HepG2 (cell line): ENCODE data around the gene IL17RC. TPM values are rescaled to one million over a fixed set of nuclear protein-coding genes. Genes with fewer than 3 reads are reported as not detected.

Experiments
- FOXC1 ChIP-seq: sonication (generic); formaldehyde crosslinking; IDR thresholded peaks from 2 replicates; pipeline ENCODE4 v1.8.0; 2022; ENCODE audit warnings: mild to moderate bottlenecking, missing genetic modification reagents, borderline replicate concordance
- KDM5B ChIP-seq: sonication (generic); formaldehyde crosslinking; IDR thresholded peaks from 2 replicates; pipeline ENCODE4 v1.4.0; 2020; ENCODE audit warnings: missing genetic modification reagents, mild to moderate bottlenecking, borderline replicate concordance
- MATR3 ChIP-seq: sonication (generic); formaldehyde crosslinking; IDR thresholded peaks from 2 replicates; pipeline ENCODE4 v1.4.0; 2020; ENCODE audit warnings: missing genetic modification reagents
- SAFB2 ChIP-seq: sonication (generic); formaldehyde crosslinking; IDR thresholded peaks from 2 replicates; pipeline ENCODE4 v1.5.1; 2020; ENCODE audit warnings: missing genetic modification reagents, low read depth, mild to moderate bottlenecking, borderline replicate concordance
- SMARCE1 ChIP-seq: fragments of 450-650 bp; IDR thresholded peaks from 2 replicates; pipeline ENCODE4 v1.6.1; 2017; ENCODE audit warnings: borderline replicate concordance
- SRSF9 ChIP-seq: fragments of 200-400 bp; formaldehyde crosslinking; IDR thresholded peaks from 2 replicates; pipeline ENCODE4 v1.6.1; 2018; ENCODE audit warnings: borderline replicate concordance, mild to moderate bottlenecking, low read depth, low read length; ENCODE audit not compliant: insufficient read depth, poor library complexity, severe bottlenecking
- ZBTB42 ChIP-seq: sonication (generic); formaldehyde crosslinking; IDR thresholded peaks from 2 replicates; pipeline ENCODE4 v1.5.0; 2020; ENCODE audit warnings: mild to moderate bottlenecking, missing genetic modification reagents
- polyA plus RNA-seq, 8 experiments: library from polyadenylated mRNA; depleted of rRNA in 3 of 8; stranded (reverse) in 7 of 8; unstranded in 1 of 8; fragments of >200 nt; fragmentation: Illumina TruSeq in 4 of 8; extraction: Trizol in 4 of 8; gene quantifications; 2 replicates each; pipeline versions ENCODE4 v1.2.1 to v1.2.3, GENCODE V29; 2011 to 2016; ENCODE audit warnings: low read depth in 4 of 8, missing spikeins in 1 of 8, mixed read lengths in 1 of 8; ENCODE audit not compliant: insufficient read depth in 1 of 8
- total RNA-seq, 5 experiments: library from RNA; depleted of rRNA; stranded (reverse); fragments of >200 nt; fragmentation: Illumina TruSeq; extraction: Trizol; gene quantifications; 2 replicates each; pipeline ENCODE4 v1.2.3, GENCODE V29; 2016; ENCODE audit warnings: low read depth in 1 of 5
- TF ChIP-seq, protein P1 (sequence below): sonication (generic); formaldehyde crosslinking; IDR thresholded peaks from 2 replicates; pipeline ENCODE4 v1.8.1; 2023; ENCODE audit warnings: mild to moderate bottlenecking, moderate library complexity, missing genetic modification reagents
- TF ChIP-seq, protein P2 (sequence below): sonication (generic); formaldehyde crosslinking; IDR thresholded peaks from 2 replicates; pipeline ENCODE4 v1.4.0; 2020; ENCODE audit warnings: missing genetic modification reagents, borderline replicate concordance
- TF ChIP-seq, protein P3 (sequence below): sonication (generic); formaldehyde crosslinking; IDR thresholded peaks from 2 replicates; pipeline ENCODE4 v1.4.0; 2020; ENCODE audit warnings: missing genetic modification reagents, borderline replicate concordance
- TF ChIP-seq, protein P4 (sequence below): sonication (generic); formaldehyde crosslinking; IDR thresholded peaks from 2 replicates; pipeline ENCODE4 v1.4.0; 2020; ENCODE audit warnings: missing genetic modification reagents
- TF ChIP-seq, protein P5 (sequence below): IDR thresholded peaks from 2 replicates; pipeline ENCODE4 v1.6.1; 2016; ENCODE audit warnings: low read depth
- TF ChIP-seq, protein P6 (sequence below): sonication (generic); formaldehyde crosslinking; IDR thresholded peaks from 2 replicates; pipeline ENCODE4 v1.4.0; 2020; ENCODE audit warnings: mild to moderate bottlenecking, missing genetic modification reagents

Gene IL17RC
- total and polyA plus RNA-seq, 2 of the 13 experiments (the other 11 are each of a cell fraction or from before 2014, with no cell fraction given) = 20.7 to 24.0 TPM

DNA sequence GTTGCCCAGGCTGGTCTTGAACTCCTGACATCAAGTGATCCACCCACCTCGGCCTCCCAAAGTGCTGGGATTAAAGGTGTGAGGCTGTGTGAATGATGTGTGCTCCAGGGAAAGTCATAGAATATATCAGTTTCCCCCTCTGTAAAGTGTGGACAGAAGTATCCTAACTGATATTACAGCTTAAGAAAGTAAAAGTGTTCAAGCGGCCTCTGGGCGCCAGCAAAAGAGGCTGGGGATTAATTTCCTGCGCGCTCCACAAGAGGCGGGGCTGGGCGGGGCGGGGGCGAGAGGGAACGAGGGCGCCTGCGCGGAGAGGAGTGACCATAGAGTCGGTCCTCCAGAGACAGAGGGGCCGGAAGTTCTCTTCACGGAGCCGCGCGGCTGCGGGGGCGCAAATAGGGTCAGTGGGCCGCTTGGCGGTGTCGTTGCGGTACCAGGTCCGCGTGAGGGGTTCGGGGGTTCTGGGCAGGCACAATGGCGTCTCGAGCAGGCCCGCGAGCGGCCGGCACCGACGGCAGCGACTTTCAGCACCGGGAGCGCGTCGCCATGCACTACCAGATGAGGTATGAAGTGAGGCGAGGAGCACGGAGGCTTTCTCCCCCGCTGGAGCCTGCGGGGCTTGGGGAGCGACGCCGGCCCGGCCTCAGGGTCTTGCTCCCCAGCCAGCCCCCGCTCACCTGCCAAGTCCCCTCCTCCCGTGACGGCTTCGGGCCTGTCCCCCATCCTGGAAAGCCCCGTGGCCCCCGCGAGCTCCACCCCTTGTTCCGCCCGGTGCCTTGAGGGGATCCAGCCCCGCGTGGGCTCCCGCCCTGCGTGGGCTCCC, 26.4 kb upstream of the IL17RC start, which contains the start of gene JAGN1 (continued):
- TF ChIP-seq, protein P1, sequence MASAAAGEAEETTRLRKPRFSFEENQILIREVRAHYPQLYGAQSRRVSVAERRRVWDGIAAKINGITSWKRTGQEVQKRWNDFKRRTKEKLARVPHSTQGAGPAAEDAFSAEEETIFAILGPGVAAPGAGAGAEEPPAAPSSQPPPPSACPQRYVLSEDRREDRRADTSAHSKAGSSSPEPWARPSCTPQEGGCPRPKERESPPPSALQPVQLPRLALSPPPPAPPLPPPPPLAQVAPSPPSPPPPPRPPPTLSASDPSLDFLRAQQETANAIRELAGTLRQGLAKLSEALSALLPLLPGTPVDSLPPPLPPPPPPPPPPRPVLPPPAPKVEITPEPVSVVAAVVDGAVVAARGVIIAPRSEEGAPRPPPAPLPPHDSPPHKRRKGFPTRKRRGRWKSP (CRISPR knock-in tag) = peak; percentile 86
- TF ChIP-seq SRSF9 (no peak), FOXC1 (CRISPR knock-in tag) (peak; percentile 79), SMARCE1 (no peak), MATR3 (CRISPR knock-in tag) (no peak), KDM5B (peak; percentile 97), ZBTB42 (CRISPR knock-in tag) (no peak; the same call in 1 of the 2 replicates), SAFB2 (CRISPR knock-in tag) (no peak; the same call in 1 of the 2 replicates)
- TF ChIP-seq, protein P2, sequence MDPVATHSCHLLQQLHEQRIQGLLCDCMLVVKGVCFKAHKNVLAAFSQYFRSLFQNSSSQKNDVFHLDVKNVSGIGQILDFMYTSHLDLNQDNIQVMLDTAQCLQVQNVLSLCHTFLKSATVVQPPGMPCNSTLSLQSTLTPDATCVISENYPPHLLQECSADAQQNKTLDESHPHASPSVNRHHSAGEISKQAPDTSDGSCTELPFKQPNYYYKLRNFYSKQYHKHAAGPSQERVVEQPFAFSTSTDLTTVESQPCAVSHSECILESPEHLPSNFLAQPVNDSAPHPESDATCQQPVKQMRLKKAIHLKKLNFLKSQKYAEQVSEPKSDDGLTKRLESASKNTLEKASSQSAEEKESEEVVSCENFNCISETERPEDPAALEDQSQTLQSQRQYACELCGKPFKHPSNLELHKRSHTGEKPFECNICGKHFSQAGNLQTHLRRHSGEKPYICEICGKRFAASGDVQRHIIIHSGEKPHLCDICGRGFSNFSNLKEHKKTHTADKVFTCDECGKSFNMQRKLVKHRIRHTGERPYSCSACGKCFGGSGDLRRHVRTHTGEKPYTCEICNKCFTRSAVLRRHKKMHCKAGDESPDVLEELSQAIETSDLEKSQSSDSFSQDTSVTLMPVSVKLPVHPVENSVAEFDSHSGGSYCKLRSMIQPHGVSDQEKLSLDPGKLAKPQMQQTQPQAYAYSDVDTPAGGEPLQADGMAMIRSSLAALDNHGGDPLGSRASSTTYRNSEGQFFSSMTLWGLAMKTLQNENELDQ (CRISPR knock-in tag) = no peak
- TF ChIP-seq, protein P3, sequence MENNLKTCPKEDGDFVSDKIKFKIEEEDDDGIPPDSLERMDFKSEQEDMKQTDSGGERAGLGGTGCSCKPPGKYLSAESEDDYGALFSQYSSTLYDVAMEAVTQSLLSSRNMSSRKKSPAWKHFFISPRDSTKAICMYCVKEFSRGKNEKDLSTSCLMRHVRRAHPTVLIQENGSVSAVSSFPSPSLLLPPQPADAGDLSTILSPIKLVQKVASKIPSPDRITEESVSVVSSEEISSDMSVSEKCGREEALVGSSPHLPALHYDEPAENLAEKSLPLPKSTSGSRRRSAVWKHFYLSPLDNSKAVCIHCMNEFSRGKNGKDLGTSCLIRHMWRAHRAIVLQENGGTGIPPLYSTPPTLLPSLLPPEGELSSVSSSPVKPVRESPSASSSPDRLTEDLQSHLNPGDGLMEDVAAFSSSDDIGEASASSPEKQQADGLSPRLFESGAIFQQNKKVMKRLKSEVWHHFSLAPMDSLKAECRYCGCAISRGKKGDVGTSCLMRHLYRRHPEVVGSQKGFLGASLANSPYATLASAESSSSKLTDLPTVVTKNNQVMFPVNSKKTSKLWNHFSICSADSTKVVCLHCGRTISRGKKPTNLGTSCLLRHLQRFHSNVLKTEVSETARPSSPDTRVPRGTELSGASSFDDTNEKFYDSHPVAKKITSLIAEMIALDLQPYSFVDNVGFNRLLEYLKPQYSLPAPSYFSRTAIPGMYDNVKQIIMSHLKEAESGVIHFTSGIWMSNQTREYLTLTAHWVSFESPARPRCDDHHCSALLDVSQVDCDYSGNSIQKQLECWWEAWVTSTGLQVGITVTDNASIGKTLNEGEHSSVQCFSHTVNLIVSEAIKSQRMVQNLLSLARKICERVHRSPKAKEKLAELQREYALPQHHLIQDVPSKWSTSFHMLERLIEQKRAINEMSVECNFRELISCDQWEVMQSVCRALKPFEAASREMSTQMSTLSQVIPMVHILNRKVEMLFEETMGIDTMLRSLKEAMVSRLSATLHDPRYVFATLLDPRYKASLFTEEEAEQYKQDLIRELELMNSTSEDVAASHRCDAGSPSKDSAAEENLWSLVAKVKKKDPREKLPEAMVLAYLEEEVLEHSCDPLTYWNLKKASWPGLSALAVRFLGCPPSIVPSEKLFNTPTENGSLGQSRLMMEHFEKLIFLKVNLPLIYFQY (CRISPR knock-in tag) = peak; percentile 100
- TF ChIP-seq, protein P4, sequence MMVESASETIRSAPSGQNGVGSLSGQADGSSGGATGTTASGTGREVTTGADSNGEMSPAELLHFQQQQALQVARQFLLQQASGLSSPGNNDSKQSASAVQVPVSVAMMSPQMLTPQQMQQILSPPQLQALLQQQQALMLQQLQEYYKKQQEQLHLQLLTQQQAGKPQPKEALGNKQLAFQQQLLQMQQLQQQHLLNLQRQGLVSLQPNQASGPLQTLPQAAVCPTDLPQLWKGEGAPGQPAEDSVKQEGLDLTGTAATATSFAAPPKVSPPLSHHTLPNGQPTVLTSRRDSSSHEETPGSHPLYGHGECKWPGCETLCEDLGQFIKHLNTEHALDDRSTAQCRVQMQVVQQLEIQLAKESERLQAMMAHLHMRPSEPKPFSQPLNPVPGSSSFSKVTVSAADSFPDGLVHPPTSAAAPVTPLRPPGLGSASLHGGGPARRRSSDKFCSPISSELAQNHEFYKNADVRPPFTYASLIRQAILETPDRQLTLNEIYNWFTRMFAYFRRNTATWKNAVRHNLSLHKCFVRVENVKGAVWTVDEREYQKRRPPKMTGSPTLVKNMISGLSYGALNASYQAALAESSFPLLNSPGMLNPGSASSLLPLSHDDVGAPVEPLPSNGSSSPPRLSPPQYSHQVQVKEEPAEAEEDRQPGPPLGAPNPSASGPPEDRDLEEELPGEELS (CRISPR knock-in tag) = no peak
- TF ChIP-seq, protein P5, sequence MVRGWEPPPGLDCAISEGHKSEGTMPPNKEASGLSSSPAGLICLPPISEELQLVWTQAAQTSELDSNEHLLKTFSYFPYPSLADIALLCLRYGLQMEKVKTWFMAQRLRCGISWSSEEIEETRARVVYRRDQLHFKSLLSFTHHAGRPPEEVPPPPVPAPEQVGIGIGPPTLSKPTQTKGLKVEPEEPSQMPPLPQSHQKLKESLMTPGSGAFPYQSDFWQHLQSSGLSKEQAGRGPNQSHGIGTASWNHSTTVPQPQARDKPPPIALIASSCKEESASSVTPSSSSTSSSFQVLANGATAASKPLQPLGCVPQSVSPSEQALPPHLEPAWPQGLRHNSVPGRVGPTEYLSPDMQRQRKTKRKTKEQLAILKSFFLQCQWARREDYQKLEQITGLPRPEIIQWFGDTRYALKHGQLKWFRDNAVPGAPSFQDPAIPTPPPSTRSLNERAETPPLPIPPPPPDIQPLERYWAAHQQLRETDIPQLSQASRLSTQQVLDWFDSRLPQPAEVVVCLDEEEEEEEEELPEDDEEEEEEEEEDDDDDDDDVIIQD (CRISPR knock-in tag) = no peak
- TF ChIP-seq, protein P6, sequence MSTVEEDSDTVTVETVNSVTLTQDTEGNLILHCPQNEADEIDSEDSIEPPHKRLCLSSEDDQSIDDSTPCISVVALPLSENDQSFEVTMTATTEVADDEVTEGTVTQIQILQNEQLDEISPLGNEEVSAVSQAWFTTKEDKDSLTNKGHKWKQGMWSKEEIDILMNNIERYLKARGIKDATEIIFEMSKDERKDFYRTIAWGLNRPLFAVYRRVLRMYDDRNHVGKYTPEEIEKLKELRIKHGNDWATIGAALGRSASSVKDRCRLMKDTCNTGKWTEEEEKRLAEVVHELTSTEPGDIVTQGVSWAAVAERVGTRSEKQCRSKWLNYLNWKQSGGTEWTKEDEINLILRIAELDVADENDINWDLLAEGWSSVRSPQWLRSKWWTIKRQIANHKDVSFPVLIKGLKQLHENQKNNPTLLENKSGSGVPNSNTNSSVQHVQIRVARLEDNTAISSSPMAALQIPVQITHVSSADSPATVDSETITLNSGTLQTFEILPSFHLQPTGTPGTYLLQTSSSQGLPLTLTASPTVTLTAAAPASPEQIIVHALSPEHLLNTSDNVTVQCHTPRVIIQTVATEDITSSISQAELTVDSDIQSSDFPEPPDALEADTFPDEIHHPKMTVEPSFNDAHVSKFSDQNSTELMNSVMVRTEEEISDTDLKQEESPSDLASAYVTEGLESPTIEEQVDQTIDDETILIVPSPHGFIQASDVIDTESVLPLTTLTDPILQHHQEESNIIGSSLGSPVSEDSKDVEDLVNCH (CRISPR knock-in tag) = no peak
